ENCODE results near the gene TRPM8. TPM values are rescaled to one million over a fixed set of nuclear protein-coding genes. Genes with fewer than 3 reads are reported as not detected.

Gene TRPM8
- total and polyA plus RNA-seq, 2 experiments from 2014 or later: 0.11 to 0.14 TPM

- Histone ChIP-seq H3K27me3 (ENCODE audit: insufficient read depth) (no peaks in the 10 kb centered on the region), H3F3A (replicated peaks; ENCODE audit: low read depth) (no peaks in the 10 kb centered on the region), H3K27ac (ENCODE audit: low read depth) (no peak overlapping the region), H3K4me1 (ENCODE audit: insufficient read depth) (no peaks in the 10 kb centered on the region), H4K20me1 (replicated peaks; ENCODE audit: insufficient read depth) (no peaks in the 10 kb centered on the region), H2AFZ (no peak overlapping the region), H3K4me3 (no peak overlapping the region), H3K9me2 (ENCODE audit: insufficient read depth) (0 out of 2 replicates have a peak, but pooled peaks cover 5% of the 10 kb centered on the region), H3K36me3 (ENCODE audit: insufficient read depth) (no peaks in the 10 kb centered on the region; the same call in 1 of the 2 replicates), H3K4me2 (no peak overlapping the region), H3K79me2 (replicated peaks; ENCODE audit: insufficient read depth) (no peaks in the 10 kb centered on the region)
- no peak for DNase-seq (ENCODE audit: low spot score)
- TF ChIP-seq ZNF462 (CRISPR knock-in tag; IDR thresholded peaks at IDR 0.05) (no peak), EZH2phosphoT487 (IDR thresholded peaks at IDR 0.05; ENCODE audit: unreplicated experiment) (no peak)
- Mint-ChIP-seq H3K9me3 (peaks cover 30% of the 10 kb centered on the region), H3K4me1 (no peaks in the 10 kb centered on the region), H3K4me3 (no peak overlapping the region), H3K27ac (no peak overlapping the region), H3K27me3 (ENCODE audit: insufficient read depth, low read depth, poor library complexity) (no peaks in the 10 kb centered on the region), H3K36me3 (ENCODE audit: low read depth) (peaks cover 9% of the 10 kb centered on the region)
- ATAC-seq: no peak
Observed at GRCh38 chr2:234019896-234020295, 102.7 kb downstream of the TRPM8 start.

GRCh38 chr2:234020332-234020731 lies 103.2 kb downstream of the TRPM8 start:
- Histone ChIP-seq H3K27me3 (ENCODE audit: insufficient read depth) (no peaks in the 10 kb centered on the region), H3K79me2 (replicated peaks; ENCODE audit: insufficient read depth) (no peaks in the 10 kb centered on the region), H3K4me1 (ENCODE audit: insufficient read depth) (no peaks in the 10 kb centered on the region), H3K36me3 (ENCODE audit: insufficient read depth) (no peaks in the 10 kb centered on the region; the same call in 1 of the 2 replicates), H3K9me2 (ENCODE audit: insufficient read depth) (0 out of 2 replicates have a peak, but pooled peaks cover 5% of the 10 kb centered on the region), H3K4me3 (no peak overlapping the region), H2AFZ (no peak overlapping the region), H4K20me1 (replicated peaks; ENCODE audit: insufficient read depth) (no peaks in the 10 kb centered on the region), H3K4me2 (no peak overlapping the region), H3F3A (replicated peaks; ENCODE audit: low read depth) (no peaks in the 10 kb centered on the region), H3K27ac (ENCODE audit: low read depth) (no peak overlapping the region)
- Mint-ChIP-seq H3K9me3 (peaks cover 33% of the 10 kb centered on the region), H3K4me1 (no peaks in the 10 kb centered on the region), H3K4me3 (no peak overlapping the region), H3K27ac (no peak overlapping the region), H3K27me3 (ENCODE audit: insufficient read depth, low read depth, poor library complexity) (no peaks in the 10 kb centered on the region), H3K36me3 (ENCODE audit: low read depth) (peaks cover 9% of the 10 kb centered on the region)
- DNase-seq (ENCODE audit: low spot score) (no peak), ATAC-seq (no peak)
- TF ChIP-seq REST (IDR thresholded peaks at IDR 0.05; ENCODE audit: unreplicated experiment): no peak
- TF ChIP-seq NANOG (IDR thresholded peaks at IDR 0.05; ENCODE audit: borderline replicate concordance): no peak
- no peak for TF ChIP-seq ETS1 (IDR thresholded peaks at IDR 0.05)
- TF ChIP-seq CREB1 (CRISPR knock-in tag; IDR thresholded peaks at IDR 0.05; ENCODE audit: low read depth): no peak
- TF ChIP-seq STAT1 (IDR thresholded peaks at IDR 0.05; ENCODE audit: unreplicated experiment): no peak
- TF ChIP-seq ZNF331 (CRISPR knock-in tag; IDR thresholded peaks at IDR 0.05; ENCODE audit: low read depth): no peak

Data from GM23338 (cell line).